HG03571 (cell line): Measurements from ENCODE around the gene SLC38A5.
"Not testable (repeated sequence)": the region's sequence is repeated elsewhere in the genome, so short reads cannot be mapped to it uniquely, and the experiment has no call there.

Experiments
- ATAC-seq: cut with Tn5 transposase; IDR thresholded peaks from one replicate; pipeline ENCODE4 v1.9.1; 2021; ENCODE audit not compliant: unreplicated experiment

Gene SLC38A5

DNA sequence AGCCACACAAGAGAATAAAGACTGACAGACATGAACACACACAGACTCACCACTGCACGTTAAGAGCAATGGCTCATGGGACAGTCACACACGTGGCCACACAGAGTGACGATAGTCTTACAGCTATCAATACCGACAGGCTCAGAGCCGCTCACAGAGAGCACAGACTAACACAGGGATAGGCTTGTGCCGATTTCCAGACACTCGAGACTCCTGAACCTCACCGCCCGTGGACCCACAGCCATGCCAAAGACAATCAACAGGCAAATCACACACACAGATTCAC lies 716 bp upstream of the SLC38A5 start:
- no peak for ATAC-seq

GRCh38 chrX:48468693-48469691 lies 1.1 kb downstream of the SLC38A5 start:
- ATAC-seq: no peak

DNA sequence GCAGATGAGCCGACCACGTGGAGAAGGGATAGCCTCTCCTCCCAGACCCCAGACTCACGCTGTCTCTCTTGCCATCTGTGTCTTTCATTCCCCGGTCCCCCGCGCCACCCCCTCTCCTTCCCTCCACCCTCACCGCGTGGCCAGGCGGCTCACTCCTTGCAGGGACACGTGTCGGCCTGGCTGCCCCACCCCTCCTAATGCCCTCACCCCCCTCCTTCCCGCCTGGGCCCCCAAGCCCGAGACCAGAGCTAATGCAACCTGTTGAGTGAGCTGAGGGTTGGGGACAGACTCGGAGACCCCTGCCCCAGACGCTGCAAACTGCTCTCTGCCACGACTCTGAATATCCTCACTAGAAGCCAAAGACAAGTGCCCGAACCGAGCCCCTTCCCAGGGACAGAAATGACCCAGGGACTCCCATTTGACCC lies 1.8 kb downstream of the SLC38A5 start:
- ATAC-seq: no peak

GRCh38 chrX:48467281-48467761 lies 2.7 kb downstream of the SLC38A5 start:
- no peak for ATAC-seq

DNA sequence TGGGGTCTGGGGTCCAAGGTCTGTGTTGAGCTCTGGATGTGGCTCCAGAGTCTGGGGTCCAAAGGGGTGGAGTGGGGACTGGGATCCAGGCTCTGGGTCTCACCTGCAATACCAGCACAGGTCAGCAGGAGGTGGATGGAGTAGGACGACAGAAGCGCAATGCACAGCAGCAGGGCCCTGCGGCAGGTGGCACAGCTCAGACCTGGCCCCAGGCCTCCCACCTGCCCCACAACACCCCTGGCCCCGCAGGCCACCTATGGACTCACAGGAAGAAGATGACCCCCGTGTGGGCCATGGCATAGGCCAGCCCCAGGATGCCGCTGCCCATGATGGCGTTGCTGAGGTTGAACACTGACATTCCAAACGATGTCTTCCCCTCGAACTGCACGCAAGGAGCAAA lies 3.4 kb downstream of the SLC38A5 start:
- ATAC-seq: no peak

- no peak for ATAC-seq
Measured at GRCh38 chrX:48465336-48465933, 4.6 kb downstream of the SLC38A5 start.

DNA sequence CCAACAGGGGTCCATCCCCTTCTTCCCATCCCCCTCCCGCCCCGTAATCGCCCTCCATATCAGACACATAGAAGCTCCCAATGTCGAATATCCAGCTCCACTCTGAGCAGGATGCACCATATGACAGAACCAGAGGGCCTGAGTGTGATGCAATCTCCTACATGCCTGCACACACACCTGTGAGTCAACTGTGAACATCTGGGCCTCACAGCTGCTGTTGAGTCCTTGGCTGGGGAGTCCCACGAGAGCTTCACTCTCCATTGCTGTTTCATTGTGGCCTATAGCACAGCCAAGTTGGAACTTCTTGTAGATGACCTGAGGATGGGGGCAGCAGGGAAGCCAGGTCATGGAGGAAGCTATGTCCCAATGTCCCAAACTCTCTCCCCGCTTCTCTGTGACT lies 8.2 kb downstream of the SLC38A5 start:
- ATAC-seq: no peak

- ATAC-seq: no peak
Measured at GRCh38 chrX:48460606-48461005, 9.5 kb downstream of the SLC38A5 start.

GRCh38 chrX:48460031-48460430 lies 10.0 kb downstream of the SLC38A5 start:
- no peak for ATAC-seq

DNA sequence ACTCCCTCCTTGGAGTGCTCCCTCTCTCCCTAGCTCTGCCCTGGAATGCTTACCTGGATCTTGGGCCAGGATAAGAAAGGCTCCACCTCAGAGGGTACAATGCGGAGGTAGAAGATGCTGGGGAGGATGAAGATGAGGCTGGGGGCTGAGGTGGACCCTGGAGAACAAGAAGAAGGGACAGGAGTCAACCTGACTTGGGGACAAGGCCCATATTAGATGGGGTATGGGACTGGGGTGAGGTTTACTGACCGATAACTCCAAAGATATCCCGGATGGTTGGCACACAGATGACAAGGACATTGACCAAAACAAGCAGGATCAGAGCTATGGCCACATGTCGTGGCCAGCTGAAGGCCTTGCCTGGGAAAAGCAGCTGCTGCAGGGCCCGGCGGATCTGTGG lies 10.6 kb downstream of the SLC38A5 start:
- ATAC-seq: no peak

DNA sequence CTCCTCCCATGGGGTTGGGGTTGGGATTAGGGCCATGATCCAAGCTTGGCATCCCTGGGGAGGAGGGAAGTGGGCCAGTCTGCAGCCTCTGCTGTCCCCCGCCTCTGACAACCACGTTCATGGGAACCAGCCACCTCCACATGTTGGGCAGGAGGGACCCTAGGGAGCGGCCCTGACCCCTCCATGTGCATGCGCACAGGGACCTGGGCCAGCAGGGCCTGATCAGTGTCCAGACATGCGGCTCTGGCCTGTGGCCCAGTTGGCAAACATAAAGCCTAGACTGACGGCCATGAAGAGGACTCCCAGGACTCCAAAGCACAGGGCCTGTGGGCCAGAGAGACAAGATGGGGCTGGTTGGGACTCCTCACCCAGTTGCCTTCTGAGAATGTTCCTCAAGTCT lies 11.3 kb downstream of the SLC38A5 start:
- ATAC-seq: no peak

DNA sequence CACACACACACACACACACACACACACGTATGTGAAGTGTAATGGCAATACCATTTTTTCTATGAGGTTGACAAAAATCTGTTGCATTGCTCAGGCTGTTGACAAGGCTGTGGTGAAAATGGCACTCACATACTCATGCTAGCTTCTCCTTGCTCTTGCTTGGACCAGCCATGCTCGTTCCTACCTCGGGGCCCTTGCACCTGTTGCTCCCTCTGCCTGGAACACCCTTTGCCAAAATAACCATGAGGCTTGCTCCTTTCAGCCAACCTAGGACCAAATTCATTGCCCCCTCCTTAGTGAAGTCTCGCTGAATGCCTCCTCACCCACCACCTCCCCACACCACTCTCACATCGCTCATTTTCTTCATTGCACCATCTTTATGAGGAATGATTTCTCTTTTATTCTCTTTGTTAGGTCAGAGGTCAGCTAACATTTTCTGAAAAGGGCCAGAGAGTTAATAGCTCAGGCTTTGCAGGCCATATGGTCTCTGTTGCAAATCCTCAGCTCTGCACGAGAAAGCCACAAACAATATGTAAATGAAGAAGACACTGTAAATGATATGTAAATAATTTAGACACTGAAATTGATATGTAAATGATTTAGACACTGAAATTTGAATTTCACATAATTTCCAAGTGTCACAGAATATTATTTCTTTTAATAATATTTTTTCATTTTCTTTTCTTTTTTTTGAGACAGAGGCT lies 13.3 kb downstream of the SLC38A5 start:
- no peak for ATAC-seq

DNA sequence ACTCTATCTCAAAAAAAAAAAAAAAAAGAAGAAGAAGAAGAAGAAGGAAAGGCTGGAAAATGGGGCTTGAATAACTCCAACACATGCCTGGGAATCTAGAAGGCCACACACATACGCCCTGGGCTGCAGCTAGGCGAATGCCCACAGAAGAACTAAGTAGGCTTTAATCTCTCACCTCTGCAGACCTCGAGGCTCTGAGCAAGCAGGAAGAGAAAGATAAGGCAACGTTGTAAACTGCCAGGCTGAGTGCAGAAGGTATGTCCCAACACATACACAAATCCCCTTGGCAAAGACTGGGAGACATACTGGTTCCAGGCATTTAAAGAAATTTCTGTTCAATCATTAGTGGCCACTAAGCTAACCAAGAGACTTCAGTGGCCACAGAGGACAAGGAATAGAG lies 18.4 kb downstream of the SLC38A5 start:
- no peak for ATAC-seq

DNA sequence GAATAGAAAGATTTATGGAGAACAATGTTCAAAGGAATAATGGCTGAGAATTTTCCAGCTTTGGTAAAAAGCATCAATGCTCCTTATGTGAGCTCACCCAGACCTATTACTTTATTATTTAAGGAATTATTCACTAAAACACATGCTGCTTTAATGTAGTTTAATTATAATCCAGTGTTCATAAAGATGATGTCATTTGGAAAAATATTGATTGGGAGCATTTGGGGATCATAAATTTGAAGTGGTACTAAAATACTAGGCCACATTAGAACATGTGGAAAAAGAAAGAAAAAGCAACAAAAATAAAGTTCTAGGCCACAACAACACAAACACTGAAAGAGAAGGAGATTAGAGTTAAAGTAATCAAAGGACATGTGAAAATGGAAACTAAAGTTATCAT lies 20.0 kb downstream of the SLC38A5 start:
- no peak for ATAC-seq

DNA sequence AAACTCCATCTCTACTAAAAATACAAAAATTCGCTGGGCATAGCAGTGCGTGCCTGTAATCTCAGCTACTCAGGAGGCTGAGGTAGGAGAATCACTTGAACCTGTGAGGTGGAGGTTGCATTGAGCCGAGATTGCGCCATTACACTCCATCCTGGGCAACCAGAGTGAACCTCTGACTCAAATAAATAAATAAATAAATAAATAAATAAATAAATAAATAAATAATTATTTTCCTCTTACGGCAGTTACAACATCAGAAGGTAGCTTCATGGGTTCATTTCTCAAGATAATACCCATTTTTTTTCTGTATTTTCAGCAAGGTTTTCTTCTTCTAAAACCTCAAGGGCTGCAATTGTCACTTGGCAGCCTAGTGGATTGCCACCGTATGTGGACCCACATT lies 22.9 kb downstream of the SLC38A5 start:
- ATAC-seq: not testable (repeated sequence)

DNA sequence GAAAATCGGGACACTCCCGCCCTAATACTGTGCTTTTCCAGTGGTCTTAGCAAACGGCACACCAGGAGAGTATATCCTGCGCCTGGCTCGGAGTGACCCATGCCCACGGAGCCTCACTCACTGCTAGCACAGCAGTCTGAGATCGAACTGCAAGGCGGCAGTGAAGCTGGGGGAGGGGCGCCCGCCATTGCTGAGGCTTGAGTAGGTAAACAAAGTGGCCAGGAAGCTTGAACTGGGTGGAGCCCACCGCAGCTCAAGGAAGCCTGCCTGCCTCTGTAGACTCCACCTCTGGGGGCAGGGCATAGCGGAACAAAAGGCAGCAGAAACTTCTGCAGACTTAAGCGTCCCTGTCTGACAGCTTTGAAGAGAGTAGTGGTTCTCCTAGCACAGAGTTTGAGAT lies 36.3 kb downstream of the SLC38A5 start:
- not testable (repeated sequence) for ATAC-seq

- not testable (repeated sequence) for ATAC-seq
Measured at GRCh38 chrX:48430166-48430565, 39.9 kb downstream of the SLC38A5 start.

- not testable (repeated sequence) for ATAC-seq
Measured at GRCh38 chrX:48429606-48430005, 40.5 kb downstream of the SLC38A5 start.

- ATAC-seq: not testable (repeated sequence)
Measured at GRCh38 chrX:48427027-48427716, 42.9 kb downstream of the SLC38A5 start.

GRCh38 chrX:48411860-48412259 lies 58.2 kb downstream of the SLC38A5 start, which contains the start of gene SSX4B:
Gene SSX4B, minus strand, starts transcription at chrX:48411960. Its CDS starts 588 bp downstream, at chrX:48411372.
- not testable (repeated sequence) for ATAC-seq
